Colonic mucosa (tissue), 4 donors: ENCODE results near the gene ADAM12. TPM values are rescaled to one million over a fixed set of nuclear protein-coding genes. Genes with fewer than 3 reads are reported as not detected.
"Not testable (repeated sequence)": the region's sequence is repeated elsewhere in the genome, so short reads cannot be mapped to it uniquely, and the experiment has no call there.

Experiments used
- DNase-seq: peaks from one replicate; pipeline ENCODE4 v3.0.0-alpha.2; 2020
- H3K27ac ChIP-seq: fragments of 200-600 bp; one replicate; pipeline ENCODE4 v1.8.0; 2021
- H3K27me3 ChIP-seq: fragments of 200-600 bp; one replicate; pipeline ENCODE4 v1.8.0; 2021
- H3K36me3 ChIP-seq: fragments of 200-600 bp; one replicate; pipeline ENCODE4 v1.8.0; 2021
- H3K4me1 ChIP-seq: fragments of 200-600 bp; one replicate; pipeline ENCODE4 v1.8.0; 2021; ENCODE audit warnings: mild to moderate bottlenecking
- H3K4me3 ChIP-seq: fragments of 200-600 bp; one replicate; pipeline ENCODE4 v1.8.0; 2021
- H3K9ac ChIP-seq, 2 donors: one replicate each; pipeline ENCODE4 v1.7.0; 2013; ENCODE audit warnings: control low read depth in 2 of 2, low read depth in 2 of 2, low read length in 2 of 2
- H3K9me3 ChIP-seq: fragments of 200-600 bp; one replicate; pipeline ENCODE4 v1.8.0; 2021
- CTCF ChIP-seq: fragments of 200-600 bp; IDR thresholded peaks from one replicate; pipeline ENCODE4 v1.8.0; 2022; ENCODE audit warnings: antibody characterized with exemption, mild to moderate bottlenecking
- intact Hi-C: fragments of 100-400 bp; cut with DNase I; formaldehyde crosslinking; loops from one replicate; pipeline ENCODE4 v1.14.1; 2022
- total RNA-seq, 2 donors: library from RNA; stranded (reverse); fragmentation: NEBNext Ultra II Directional in 1 of 2; extraction: Animal tissue kit (Norgen Biotek cat#: 25700) in 1 of 2; gene quantifications; one replicate each; pipeline ENCODE4 v1.2.1, GENCODE V29; 2021
- donor health status: healthy.
- donor health status: DM: no; HTN: no; CAD: no.
- donor health status: DM: no; HTN: no; CAD: no.

The ADAM12 gene
- total RNA-seq, 2 donors from 2014 or later = 0.30 to 0.64 TPM

- Histone ChIP-seq H3K4me1 (no peaks in the 10 kb centered on the region), H3K36me3 (no peaks in the 10 kb centered on the region), H3K4me3 (no peak overlapping the region), H3K9ac (no peak overlapping the region), H3K27me3 (no peaks in the 10 kb centered on the region), H3K9me3 (no peaks in the 10 kb centered on the region), H3K27ac (no peak overlapping the region)
- DNase-seq = no peak
- intact Hi-C loops = no loop called here
- no peak for TF ChIP-seq CTCF
Measured at GRCh38 chr10:126057494-126057893, 330.8 kb downstream of the ADAM12 start.

- H3K27me3 ChIP-seq = no peaks in the 10 kb centered on the region
- DNase-seq = no peak
- no peaks in the 10 kb centered on the region for H3K36me3 ChIP-seq
- H3K4me3 ChIP-seq = no peak overlapping the region
- H3K4me1 ChIP-seq = no peaks in the 10 kb centered on the region
- no peak overlapping the region for H3K27ac ChIP-seq
- no peak overlapping the region for H3K9ac ChIP-seq
- no peak for TF ChIP-seq CTCF
- intact Hi-C loops = no loop called here
- no peaks in the 10 kb centered on the region for H3K9me3 ChIP-seq
Measured at GRCh38 chr10:126054191-126054590, 334.1 kb downstream of the ADAM12 start.

- H3K4me3 ChIP-seq = no peak overlapping the region
- H3K27ac ChIP-seq = no peak overlapping the region
- H3K4me1 ChIP-seq = no peaks in the 10 kb centered on the region
- TF ChIP-seq CTCF = no peak
- H3K36me3 ChIP-seq = no peaks in the 10 kb centered on the region
- no peak overlapping the region for H3K9ac ChIP-seq
- DNase-seq = no peak
- H3K27me3 ChIP-seq = no peaks in the 10 kb centered on the region
- H3K9me3 ChIP-seq = no peaks in the 10 kb centered on the region
- intact Hi-C loops = no loop called here
Measured at GRCh38 chr10:126052171-126052570, 336.1 kb downstream of the ADAM12 start.

GRCh38 chr10:126049759-126050700 is 338.2 kb downstream of the ADAM12 start:
- Histone ChIP-seq H3K36me3 (no peaks in the 10 kb centered on the region), H3K4me3 (no peak overlapping the region), H3K9me3 (no peaks in the 10 kb centered on the region), H3K27me3 (no peaks in the 10 kb centered on the region), H3K4me1 (no peaks in the 10 kb centered on the region), H3K27ac (no peak overlapping the region), H3K9ac (no peak overlapping the region)
- intact Hi-C loops = no loop called here
- DNase-seq = no peak
- no peak for TF ChIP-seq CTCF

- H3K9me3 ChIP-seq, H3K9ac ChIP-seq, intact Hi-C loops, H3K36me3 ChIP-seq, H3K27me3 ChIP-seq, DNase-seq, H3K27ac ChIP-seq, H3K4me3 ChIP-seq, H3K4me1 ChIP-seq: not testable (repeated sequence)
Measured at GRCh38 chr10:126047749-126048148, 340.5 kb downstream of the ADAM12 start.

- H3K9me3 ChIP-seq = no peaks in the 10 kb centered on the region
- H3K9ac ChIP-seq = no peak overlapping the region
- intact Hi-C loops = no loop called here
- no peak overlapping the region for H3K4me3 ChIP-seq
- H3K4me1 ChIP-seq = no peaks in the 10 kb centered on the region
- H3K27ac ChIP-seq = no peak overlapping the region
- H3K36me3 ChIP-seq = no peaks in the 10 kb centered on the region
- no peak for TF ChIP-seq CTCF
- H3K27me3 ChIP-seq = no peaks in the 10 kb centered on the region
- no peak for DNase-seq
Measured at GRCh38 chr10:126046831-126047230, 341.4 kb downstream of the ADAM12 start.
